Spleen (tissue), 11 donors: ENCODE results near the gene ATG10. TPM values are rescaled to one million over a fixed set of nuclear protein-coding genes. Genes with fewer than 3 reads are reported as not detected.

ENCODE experiments used
- DNase-seq: peaks from one replicate; pipeline ENCODE4 v3.0.0-alpha.2; 2020
- H3K27ac ChIP-seq, 8 donors: fragments of 200-600 bp; sonication (generic) in 7 of 8; 1 replicate in 4 of 8; 2 replicates in 4 of 8; pipeline versions ENCODE4 v1.5.0 to v1.8.0; 2016 to 2021; ENCODE audit warnings: inconsistent platforms in 4 of 8, mild to moderate bottlenecking in 4 of 8, moderate library complexity in 1 of 8
- H3K27me3 ChIP-seq, 7 donors: fragments of 200-600 bp; sonication (generic) in 6 of 7; replicated peaks in 1 of 7; 1 replicate in 4 of 7; 2 replicates in 3 of 7; pipeline versions ENCODE4 v1.5.0 to v1.8.0; 2016 to 2021; ENCODE audit warnings: inconsistent platforms in 3 of 7, mild to moderate bottlenecking in 1 of 7
- H3K36me3 ChIP-seq, 6 donors: fragments of 200-600 bp; sonication (generic) in 5 of 6; 1 replicate in 4 of 6; 2 replicates in 2 of 6; pipeline versions ENCODE4 v1.5.0 to v1.8.0; 2016 to 2021; ENCODE audit warnings: inconsistent platforms in 2 of 6
- H3K4me1 ChIP-seq, 6 donors: fragments of 200-600 bp; sonication (generic) in 5 of 6; 1 replicate in 3 of 6; 2 replicates in 3 of 6; pipeline versions ENCODE4 v1.5.0 to v1.8.0; 2016 to 2021; ENCODE audit warnings: inconsistent platforms in 3 of 6
- H3K4me3 ChIP-seq, 8 donors: fragments of 200-600 bp; sonication (generic) in 7 of 8; 1 replicate in 4 of 8; 2 replicates in 4 of 8; pipeline versions ENCODE4 v1.5.0 to v1.8.0; 2016 to 2021; ENCODE audit warnings: inconsistent platforms in 4 of 8, mild to moderate bottlenecking in 4 of 8, moderate library complexity in 2 of 8
- H3K9me3 ChIP-seq, 8 donors: fragments of 200-600 bp; sonication (generic) in 7 of 8; 1 replicate in 4 of 8; 2 replicates in 4 of 8; pipeline versions ENCODE4 v1.5.0 to v1.8.0; 2016 to 2021; ENCODE audit warnings: inconsistent platforms in 4 of 8
- POLR2A ChIP-seq, 3 donors: fragments of 450-650 bp; IDR thresholded peaks; one replicate each; pipeline ENCODE4 v1.5.1; 2017; ENCODE audit warnings: antibody characterized with exemption in 3 of 3, mild to moderate bottlenecking in 1 of 3
- POLR2AphosphoS5 ChIP-seq, 3 donors: sonication (generic); formaldehyde crosslinking; IDR thresholded peaks; one replicate each; pipeline ENCODE4 v1.5.1; 2017; ENCODE audit warnings: antibody characterized with exemption in 3 of 3
- WGBS, 5 donors: extraction: QIAGEN DNeasy Blood & Tissue Kit in 3 of 5; methylation state at CpG; one replicate each; pipeline versions ENCODE4 v1.1.5 to v1.1.7; 2013 to 2018; 5-methylcytosine and 5-hydroxymethylcytosine counted together
- intact Hi-C: fragments of 100-400 bp; cut with DNase I; formaldehyde crosslinking; loops from one replicate; pipeline ENCODE4 v1.15.0; 2023; ENCODE audit warnings: low total_unique reads
- polyA plus RNA-seq, 3 donors: library from polyadenylated mRNA; stranded (reverse); fragments of 200-250 nt; gene quantifications; one replicate each; pipeline ENCODE4 v1.2.1, GENCODE V29; 2013
- total RNA-seq, 7 donors: library from RNA; depleted of rRNA in 3 of 7; stranded (reverse); fragments of >200 nt in 3 of 7; fragmentation: NEBNext Ultra II Directional in 4 of 7; extraction: Animal tissue kit (Norgen Biotek cat#: 25700) in 4 of 7; gene quantifications; one replicate each; pipeline versions ENCODE4 v1.1.0 to v1.2.1, GENCODE V29; 2016 to 2021
- TF ChIP-seq, protein P1 (sequence below), 11 experiments: fragments of 200-600 bp in 7 of 11; fragments of 450-650 bp in 4 of 11; sonication (generic) in 4 of 11; IDR thresholded peaks in 8 of 11; conservative IDR thresholded peaks in 3 of 11; 1 replicate in 7 of 11; 2 replicates in 4 of 11; pipeline versions ENCODE4 v1.4.0 to v1.8.0; 2016 to 2021; ENCODE audit warnings: antibody characterized with exemption in 11 of 11, inconsistent platforms in 4 of 11, mild to moderate bottlenecking in 1 of 11
- donor health status: healthy with polysubstance abuse.
- donor health status: DM: no; HTN: no; CAD: no; lungs with moderate emphysema.
- donor health status: DM: no; HTN: no; CAD: no.
- donor health status: Bipolar disorder and iron deficiency.
- donor health status: healthy.
- donor health status: DM: no; HTN: no; CAD: no.
- donor health status: DM: yes; HTN: yes; CAD: no.

The ATG10 gene
- total and polyA plus RNA-seq, 10 donors = 1.7 to 9.1 (median 5.0) TPM

DNA sequence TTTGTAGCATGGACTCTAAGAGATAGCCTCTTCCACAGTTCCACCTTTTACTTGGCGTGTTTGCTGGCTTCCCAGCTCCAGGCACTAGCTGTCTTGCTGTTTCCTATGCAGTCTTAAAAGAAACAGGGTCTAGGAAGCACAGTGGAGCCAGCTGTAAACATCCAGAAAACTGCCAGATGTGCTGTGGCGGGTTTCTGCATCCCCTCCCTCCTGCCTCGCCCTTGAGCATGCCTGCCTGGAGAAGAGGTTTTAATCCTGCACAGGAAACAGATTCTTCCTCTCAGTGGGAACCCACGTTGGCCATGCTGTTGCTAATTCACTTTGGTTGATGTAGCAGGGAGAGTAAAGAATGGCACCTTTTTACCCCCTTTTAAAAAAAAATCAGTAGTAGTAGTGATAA lies 185.1 kb downstream of the ATG10 start:
- H3K27ac ChIP-seq = no peak overlapping the region
- no peaks in the 10 kb centered on the region for H3K9me3 ChIP-seq
- H3K36me3 ChIP-seq = no peaks in the 10 kb centered on the region
- TF ChIP-seq, protein P1, sequence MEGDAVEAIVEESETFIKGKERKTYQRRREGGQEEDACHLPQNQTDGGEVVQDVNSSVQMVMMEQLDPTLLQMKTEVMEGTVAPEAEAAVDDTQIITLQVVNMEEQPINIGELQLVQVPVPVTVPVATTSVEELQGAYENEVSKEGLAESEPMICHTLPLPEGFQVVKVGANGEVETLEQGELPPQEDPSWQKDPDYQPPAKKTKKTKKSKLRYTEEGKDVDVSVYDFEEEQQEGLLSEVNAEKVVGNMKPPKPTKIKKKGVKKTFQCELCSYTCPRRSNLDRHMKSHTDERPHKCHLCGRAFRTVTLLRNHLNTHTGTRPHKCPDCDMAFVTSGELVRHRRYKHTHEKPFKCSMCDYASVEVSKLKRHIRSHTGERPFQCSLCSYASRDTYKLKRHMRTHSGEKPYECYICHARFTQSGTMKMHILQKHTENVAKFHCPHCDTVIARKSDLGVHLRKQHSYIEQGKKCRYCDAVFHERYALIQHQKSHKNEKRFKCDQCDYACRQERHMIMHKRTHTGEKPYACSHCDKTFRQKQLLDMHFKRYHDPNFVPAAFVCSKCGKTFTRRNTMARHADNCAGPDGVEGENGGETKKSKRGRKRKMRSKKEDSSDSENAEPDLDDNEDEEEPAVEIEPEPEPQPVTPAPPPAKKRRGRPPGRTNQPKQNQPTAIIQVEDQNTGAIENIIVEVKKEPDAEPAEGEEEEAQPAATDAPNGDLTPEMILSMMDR (IDR thresholded peaks at IDR 0.05 in 8 of 11, conservative IDR thresholded peaks at IDR 0.05 in 3 of 11) = no peak
- TF ChIP-seq POLR2AphosphoS5 (IDR thresholded peaks at IDR 0.05) (no peak), POLR2A (IDR thresholded peaks at IDR 0.05) (no peak)
- WGBS, 5 donors = 39 to 58% (median 41%) methylated on average over 4 of the region's 4 CpGs
- no peaks in the 10 kb centered on the region for H3K4me1 ChIP-seq
- H3K4me3 ChIP-seq = no peak overlapping the region
- no peak for DNase-seq
- intact Hi-C loops = no loop called here
- H3K27me3 ChIP-seq = no peaks in the 10 kb centered on the region

DNA sequence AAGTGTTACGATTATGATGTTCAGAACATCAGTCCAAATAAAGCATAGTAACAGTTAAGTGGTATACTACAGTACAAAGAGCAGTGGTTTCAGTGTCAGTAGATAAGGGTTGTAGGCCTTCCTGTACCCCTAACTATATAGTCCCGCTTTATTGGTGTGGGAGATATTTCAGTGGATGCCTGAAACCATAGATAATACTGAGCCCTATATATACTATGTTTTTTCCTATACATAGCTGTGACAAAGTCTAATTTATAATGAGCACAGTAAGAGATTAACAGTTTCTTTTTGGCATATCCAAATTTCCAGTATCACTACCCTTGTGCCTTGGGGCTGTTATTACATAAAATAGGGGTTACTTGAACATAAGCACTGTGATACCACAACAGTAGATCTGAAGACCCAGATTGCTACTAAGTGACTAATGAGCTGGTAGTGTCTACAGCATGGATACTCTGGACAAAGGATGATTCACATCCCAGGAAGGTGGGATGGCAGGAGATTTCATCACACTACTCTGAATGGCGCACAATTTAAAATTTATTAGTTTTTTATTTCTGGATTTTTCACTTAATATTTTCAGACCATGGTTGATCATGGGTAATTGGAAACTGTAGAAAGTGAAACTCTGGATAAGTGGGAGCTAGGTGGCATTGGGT lies 187.1 kb downstream of the ATG10 start:
- no peaks in the 10 kb centered on the region for H3K27me3 ChIP-seq
- WGBS, 5 donors = 95 to 99% (median 96%) methylated on average over 3 of the region's 3 CpGs
- no peaks in the 10 kb centered on the region for H3K36me3 ChIP-seq
- H3K4me3 ChIP-seq = no peak overlapping the region
- no peaks in the 10 kb centered on the region for H3K4me1 ChIP-seq
- H3K27ac ChIP-seq = no peak overlapping the region
- DNase-seq = no peak
- TF ChIP-seq POLR2AphosphoS5 (IDR thresholded peaks at IDR 0.05) = no peak
- TF ChIP-seq POLR2A (IDR thresholded peaks at IDR 0.05) = no peak
- TF ChIP-seq, protein P1 (IDR thresholded peaks at IDR 0.05 in 8 of 11, conservative IDR thresholded peaks at IDR 0.05 in 3 of 11) = no peak
- no peaks in the 10 kb centered on the region for H3K9me3 ChIP-seq
- intact Hi-C loops = no loop called here

DNA sequence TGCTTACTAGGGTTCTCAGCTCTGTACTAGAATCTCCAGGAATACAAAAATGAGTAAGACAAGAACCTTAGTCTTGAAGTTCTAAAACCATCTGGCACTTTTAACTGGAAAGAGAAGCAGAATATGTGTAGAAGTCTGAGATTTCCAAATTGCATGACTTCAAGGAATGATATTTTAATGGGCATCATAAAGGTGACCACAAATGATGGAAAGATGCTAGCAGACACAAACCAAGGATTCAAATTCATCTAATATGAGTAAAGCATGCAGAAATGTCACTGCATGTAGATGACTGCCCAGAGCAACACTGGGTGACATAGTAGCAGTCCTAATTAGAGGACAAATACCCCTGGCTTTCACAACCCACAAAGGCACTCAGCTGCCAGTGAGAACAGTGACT lies 189.1 kb downstream of the ATG10 start:
- Histone ChIP-seq H3K27ac (no peak overlapping the region), H3K36me3 (no peaks in the 10 kb centered on the region), H3K27me3 (no peaks in the 10 kb centered on the region), H3K4me3 (no peak overlapping the region), H3K4me1 (peaks cover 0 to 6% (median 4%) of the 10 kb centered on the region in 6 donors), H3K9me3 (no peaks in the 10 kb centered on the region)
- TF ChIP-seq POLR2A (IDR thresholded peaks at IDR 0.05) (no peak), POLR2AphosphoS5 (IDR thresholded peaks at IDR 0.05) (no peak)
- TF ChIP-seq, protein P1 (IDR thresholded peaks at IDR 0.05 in 8 of 11, conservative IDR thresholded peaks at IDR 0.05 in 3 of 11) = no peak
- intact Hi-C loops = loop anchor here (10.0 kb wide), 1 partner anchor 736 kb away; no protein-coding TSS in a partner anchor
- no peak for DNase-seq

DNA sequence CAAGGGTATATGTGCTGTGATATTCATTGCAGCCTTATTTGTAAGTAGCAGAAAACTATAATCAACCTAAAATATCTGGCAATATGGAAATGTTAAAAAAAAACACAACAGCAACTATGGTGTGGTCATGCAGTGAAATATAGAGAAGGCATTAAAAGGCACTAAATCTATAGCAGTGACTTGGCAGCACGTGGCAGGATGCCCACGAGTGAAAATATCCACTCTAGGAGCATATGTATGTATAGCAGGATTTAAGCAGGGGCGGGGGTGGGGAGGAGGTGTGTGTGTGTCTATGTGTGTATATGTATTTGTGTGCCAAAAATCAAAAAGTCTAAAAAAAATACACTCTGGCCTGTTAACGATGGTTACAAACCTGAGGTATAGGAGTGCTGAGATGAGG lies 190.8 kb downstream of the ATG10 start:
- 85 to 89% (median 88%) methylated on average over 4 of the region's 4 CpGs for WGBS, 5 donors
- no peak overlapping the region for H3K27ac ChIP-seq
- no peaks in the 10 kb centered on the region for H3K9me3 ChIP-seq
- no peaks in the 10 kb centered on the region for H3K36me3 ChIP-seq
- DNase-seq = no peak
- no peak overlapping the region for H3K4me3 ChIP-seq
- peaks cover 0 to 9% (median 4%) of the 10 kb centered on the region in 6 donors for H3K4me1 ChIP-seq
- H3K27me3 ChIP-seq = no peaks in the 10 kb centered on the region
- TF ChIP-seq POLR2AphosphoS5 (IDR thresholded peaks at IDR 0.05) (no peak), POLR2A (IDR thresholded peaks at IDR 0.05) (no peak)
- TF ChIP-seq, protein P1 (IDR thresholded peaks at IDR 0.05 in 8 of 11, conservative IDR thresholded peaks at IDR 0.05 in 3 of 11) = no peak
- intact Hi-C loops = loop anchor here (10.0 kb wide), 1 partner anchor 738 kb away; no protein-coding TSS in a partner anchor
